Activated gamma-delta T cell treated with anti-CD3 and anti-CD28 coated beads, Interleukin-2, amount 50 U/mL, for 16 hours (primary cell): Measurements from ENCODE around the gene PLK3.
"Not testable (repeated sequence)": the region's sequence is repeated elsewhere in the genome, so short reads cannot be mapped to it uniquely, and the experiment has no call there.

Experiments used
- DNase-seq: peaks from one replicate; pipeline ENCODE4 v3.0.0-alpha.2; 2020; ENCODE audit warnings: low read depth

Gene PLK3

DNA sequence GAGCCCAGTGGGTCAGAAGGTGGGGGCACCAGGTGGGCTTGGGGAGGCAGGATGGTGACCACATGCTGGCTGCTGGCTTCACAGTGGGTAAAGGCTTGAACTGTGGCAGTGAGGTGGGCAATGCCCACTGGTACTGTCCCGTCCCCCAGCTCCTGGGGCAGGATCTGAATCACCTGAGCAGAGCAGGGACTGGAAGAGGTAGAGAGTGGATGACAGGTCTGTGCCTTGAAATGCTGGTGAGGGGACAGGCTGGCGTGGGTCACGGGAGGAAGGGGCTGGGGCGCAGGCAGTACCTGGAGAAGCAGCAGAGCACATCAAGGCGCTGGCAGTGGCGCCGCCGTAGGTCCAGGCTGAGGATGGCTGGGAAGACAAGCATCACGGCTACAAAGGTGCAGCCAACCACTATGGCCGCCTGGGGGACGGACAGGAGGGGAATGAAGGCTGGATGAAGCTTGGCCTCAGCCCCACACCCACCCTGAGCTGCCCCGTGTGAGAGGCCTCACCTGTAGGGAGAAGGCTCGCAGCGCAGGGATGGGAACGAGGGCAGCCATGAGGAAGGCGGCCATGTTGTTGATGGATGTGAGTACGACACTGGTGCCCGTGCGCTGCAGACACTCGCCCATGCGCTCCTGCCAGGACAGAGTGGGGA is 27.9 kb downstream of the PLK3 start:
- DNase-seq: no peak

DNA sequence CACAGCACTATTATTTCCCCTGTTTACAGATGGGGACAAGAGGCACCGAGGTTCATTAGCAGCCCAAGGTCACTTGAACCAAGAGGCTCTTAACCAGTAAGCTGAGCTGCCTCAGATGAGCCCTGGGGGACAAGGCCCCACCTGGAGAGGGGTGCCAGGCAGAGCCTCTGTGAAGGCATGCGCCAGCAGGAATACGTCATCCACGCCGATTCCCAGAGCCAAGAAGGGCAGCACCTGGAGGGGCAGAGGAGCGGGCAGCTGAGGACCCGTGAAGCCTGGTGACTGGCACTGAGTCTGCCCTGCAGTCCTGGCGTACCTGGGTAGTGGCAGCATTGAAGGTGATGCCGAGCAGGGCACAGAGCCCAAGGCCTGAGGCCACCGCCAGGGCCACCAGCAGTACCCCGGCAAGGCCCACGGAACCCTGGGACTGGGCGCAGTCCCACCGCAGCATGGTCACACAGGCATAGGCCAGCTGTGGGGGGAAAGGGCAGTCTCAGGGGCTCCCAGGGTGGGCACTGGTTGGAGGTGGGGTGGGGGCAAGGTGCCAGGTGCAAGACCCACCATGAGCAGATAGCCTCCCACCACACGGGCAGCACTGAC is 28.8 kb downstream of the PLK3 start:
- no peak for DNase-seq

- DNase-seq: no peak
These were observed 29.6 kb downstream of the PLK3 start for GRCh38 chr1:44829506-44830384.

DNA sequence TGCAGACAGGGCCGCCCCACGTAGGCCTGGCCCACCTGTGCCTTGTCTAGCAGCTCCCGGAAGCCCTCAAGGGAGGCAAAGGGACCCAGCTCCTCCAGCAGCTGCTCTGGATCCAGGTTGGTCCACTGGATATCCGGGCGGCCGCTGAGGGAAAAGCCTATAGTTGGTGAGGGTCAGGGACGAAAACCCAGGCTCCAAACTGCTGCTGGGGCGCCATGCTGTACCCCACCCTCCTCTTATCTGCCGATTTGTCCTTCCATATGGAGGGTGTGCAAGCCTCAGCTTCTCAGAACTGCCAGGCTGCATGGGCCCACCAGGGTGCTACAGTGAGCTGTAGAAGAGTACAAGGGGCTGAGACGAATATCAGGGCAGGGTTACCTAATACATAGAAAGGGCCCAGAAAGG is 30.7 kb downstream of the PLK3 start:
- no peak for DNase-seq

DNA sequence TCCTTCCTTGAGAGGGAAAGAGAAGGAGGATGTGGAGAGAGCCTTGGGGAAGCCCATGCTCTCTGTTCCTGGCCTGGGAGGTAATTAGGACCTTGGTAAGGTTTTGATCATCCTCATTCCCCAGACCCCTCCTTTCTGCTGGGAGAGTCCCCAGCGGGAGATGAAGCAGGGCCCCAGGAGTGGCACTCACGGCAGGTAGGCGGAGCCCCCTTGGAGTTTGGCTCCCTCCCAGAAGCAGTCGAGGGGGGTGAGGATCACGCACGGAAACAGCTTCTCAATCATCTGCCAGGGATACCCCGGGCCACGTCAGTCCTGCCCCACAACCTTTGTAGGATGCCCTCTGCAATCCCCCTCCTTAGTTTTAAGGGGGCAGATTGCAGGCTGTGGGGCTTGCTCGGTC is 31.3 kb downstream of the PLK3 start:
- no peak for DNase-seq

- no peak for DNase-seq
These were observed 32.0 kb downstream of the PLK3 start for GRCh38 chr1:44832056-44832705.

DNA sequence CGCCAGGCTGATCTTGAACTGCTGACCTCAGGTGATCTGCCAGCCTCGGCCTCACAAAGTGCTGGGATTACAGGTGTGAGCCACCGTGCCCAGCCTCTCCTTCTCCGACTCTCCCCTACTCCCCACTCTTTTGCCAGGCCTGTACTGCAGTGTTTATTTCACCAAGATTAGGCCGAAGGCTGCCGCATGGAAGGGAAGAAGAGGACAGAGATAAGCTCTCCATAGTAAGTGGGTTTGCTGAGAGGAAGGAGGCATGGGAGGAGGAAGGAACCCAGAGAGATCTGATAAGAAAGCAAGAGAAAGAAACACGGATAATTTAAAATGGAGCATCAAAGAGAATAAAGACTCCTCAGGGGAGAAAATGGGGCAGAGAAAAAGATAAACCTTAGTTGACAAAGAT is 34.2 kb downstream of the PLK3 start:
- DNase-seq: no peak

GRCh38 chr1:44835738-44836675 is 35.8 kb downstream of the PLK3 start:
- peak; percentile 77 for DNase-seq

GRCh38 chr1:44838294-44838693 is 38.1 kb downstream of the PLK3 start:
- not testable (repeated sequence) for DNase-seq

DNA sequence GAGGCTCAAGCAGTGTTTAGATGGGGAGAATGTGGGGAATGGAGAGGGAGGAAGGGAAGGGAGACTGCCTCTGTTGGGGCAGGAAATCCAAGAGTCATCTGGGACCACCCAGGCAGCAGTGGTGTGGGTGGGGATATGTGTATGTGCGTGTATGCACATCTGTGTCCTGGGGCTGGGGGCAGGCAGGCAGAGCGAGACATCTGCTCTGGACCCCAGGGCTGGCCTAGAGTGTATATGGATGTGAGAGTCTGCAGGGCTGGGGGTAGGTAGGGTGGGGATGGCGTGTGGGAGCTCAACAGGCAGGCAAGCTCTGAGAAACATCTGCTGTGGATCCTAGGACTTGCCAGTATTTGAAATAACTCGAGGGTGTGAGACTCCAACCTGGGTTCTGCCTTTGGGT is 39.4 kb downstream of the PLK3 start:
- DNase-seq: no peak

DNA sequence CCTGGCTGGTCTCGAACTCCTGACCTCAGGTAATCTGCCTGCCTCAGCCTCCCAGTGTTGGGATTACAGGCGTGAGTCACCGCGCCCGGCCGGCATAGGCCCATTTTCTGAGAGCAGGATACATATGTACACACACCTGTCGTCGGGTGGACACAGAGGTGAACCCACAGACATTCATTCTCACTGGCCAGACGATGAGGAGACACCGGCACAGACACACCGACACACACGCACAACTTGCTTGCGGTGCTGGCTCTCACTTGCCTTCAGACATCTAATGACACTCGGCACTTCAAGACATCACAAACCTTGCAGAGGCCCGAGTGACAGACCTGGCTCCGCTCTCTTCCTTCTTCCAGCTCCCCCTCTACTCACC is 42.3 kb downstream of the PLK3 start:
- DNase-seq: no peak

GRCh38 chr1:44842862-44843655 is 42.9 kb downstream of the PLK3 start, which contains the start of gene PTCH2:
TSS of gene PTCH2 (minus strand) at chr1:44843253. CDS start at chr1:44842932, 321 bp downstream.
- no peak for DNase-seq

GRCh38 chr1:44846985-44847384 is 46.8 kb downstream of the PLK3 start:
- DNase-seq: no peak

GRCh38 chr1:44847845-44848244 is 47.7 kb downstream of the PLK3 start:
- no peak for DNase-seq

GRCh38 chr1:44848456-44849181 is 48.4 kb downstream of the PLK3 start:
- no peak for DNase-seq

- DNase-seq: no peak
These were observed 49.5 kb downstream of the PLK3 start for GRCh38 chr1:44849575-44850132.

DNA sequence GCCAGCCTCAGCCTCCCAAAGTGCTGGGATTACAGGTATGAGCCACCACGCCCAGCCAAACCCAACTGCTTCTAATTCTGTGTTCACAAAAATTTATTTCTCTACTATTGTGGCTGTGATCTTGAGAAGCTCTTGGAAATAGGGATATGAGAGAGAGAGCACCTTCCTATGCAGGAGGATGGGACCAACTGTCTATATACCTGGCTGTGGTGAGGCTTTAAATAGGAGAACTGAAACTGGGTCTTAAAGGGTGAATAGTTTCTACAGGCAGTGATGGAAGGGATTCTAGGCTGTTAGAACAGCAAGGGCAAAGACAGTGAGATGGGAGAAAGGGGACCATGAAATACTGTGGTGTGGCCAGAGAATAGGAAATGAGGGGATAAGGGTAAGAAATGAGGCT is 51.1 kb downstream of the PLK3 start:
- no peak for DNase-seq

GRCh38 chr1:44853201-44853600 is 53.0 kb downstream of the PLK3 start:
- DNase-seq: no peak

DNA sequence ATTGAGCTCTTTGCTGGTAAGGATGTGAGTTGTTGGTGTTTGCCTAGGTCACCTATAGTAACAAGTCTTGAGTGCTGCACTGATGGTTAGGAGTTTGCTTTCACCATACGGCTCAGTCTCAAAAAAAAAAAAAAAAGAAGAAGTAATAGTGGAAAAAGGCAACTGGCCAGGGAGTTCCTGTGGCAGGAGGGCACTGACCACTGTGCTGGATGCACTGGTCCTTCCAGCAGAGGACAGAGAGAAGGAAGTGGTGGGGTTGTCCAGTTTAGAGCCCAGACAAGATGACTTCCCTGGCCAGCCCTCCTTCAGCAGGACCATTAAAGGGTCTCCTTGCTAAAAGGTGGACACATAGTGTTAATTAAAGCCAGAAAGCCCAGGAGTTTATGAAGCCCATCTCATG is 54.8 kb downstream of the PLK3 start:
- no peak for DNase-seq
